ENCODE results near the gene GCA. TPM values are rescaled to one million over a fixed set of nuclear protein-coding genes. Genes with fewer than 3 reads are reported as not detected.

The GCA gene
- total RNA-seq, 1 experiment from 2014 or later: 18.8 TPM

GRCh38 chr2:162295009-162295408 lies 48.9 kb upstream of the GCA start:
- Histone ChIP-seq H3K27me3 (ENCODE audit: insufficient read depth, low read length) (no peaks in the 10 kb centered on the region), H3K27ac (ENCODE audit: low read depth, low read length) (no peak overlapping the region), H3K36me3 (ENCODE audit: control insufficient read depth in 1 of 2, insufficient read depth in 2 of 2, low read length in 2 of 2) (no peaks in the 10 kb centered on the region), H3K4me2 (ENCODE audit: low read length) (no peak overlapping the region), H4K20me1 (ENCODE audit: insufficient read depth) (no peaks in the 10 kb centered on the region), H2AFZ (ENCODE audit: low read depth, low read length, poor library complexity, severe bottlenecking) (no peak overlapping the region), H3K9me3 (ENCODE audit: control insufficient read depth in 1 of 2, insufficient read depth in 1 of 2, low read depth in 1 of 2, low read length in 2 of 2) (no peaks in the 10 kb centered on the region), H3K79me2 (ENCODE audit: insufficient read depth, low read length) (no peaks in the 10 kb centered on the region), H3K9me2 (ENCODE audit: insufficient read depth) (no peaks in the 10 kb centered on the region), H3K4me1 (ENCODE audit: control insufficient read depth in 1 of 2, insufficient read depth in 2 of 2, low read length in 2 of 2) (no peaks in the 10 kb centered on the region), H3K9ac (ENCODE audit: low read length) (no peak overlapping the region), H3K4me3 (replicated peaks in 1 of 2; ENCODE audit: low read depth in 1 of 2, low read length in 2 of 2) (no peak overlapping the region)
- BruUV-seq (replicated peaks): no TSS peak
- CTCF ChIA-PET: interaction anchor here (1.0 to 7.7 kb wide), 4 partner anchors 9 to 146 kb away, joined by 3 to 119 read pairs (median 6); partner anchors contain the start of gene GCG
- ATAC-seq: no peak
- RAD21 ChIA-PET (ENCODE audit: low non-redundant PET in 1 of 2, low total read pairs in 2 of 2, uncharacterized antibody in 2 of 2, unreplicated experiment in 2 of 2): no interaction called here
- POLR2A ChIA-PET: no interaction called here
- no peak for TF ChIP-seq EZH2 (IDR thresholded peaks at IDR 0.05)
- no peak for TF ChIP-seq SRF (IDR thresholded peaks at IDR 0.05; ENCODE audit: low read depth)
- no peak for TF ChIP-seq REST (IDR thresholded peaks at IDR 0.05; ENCODE audit: low read depth)
- no peak for TF ChIP-seq SP1 (IDR thresholded peaks at IDR 0.05; ENCODE audit: low read depth)
- TF ChIP-seq POLR2AphosphoS5 (IDR thresholded peaks at IDR 0.05; ENCODE audit: low read depth, low read length): no peak
- no peak for TF ChIP-seq RAD21 (IDR thresholded peaks at IDR 0.05; ENCODE audit: low read depth)
- TF ChIP-seq ZNF274 (IDR thresholded peaks at IDR 0.05; ENCODE audit: low read depth, low read length): no peak
- no peak for TF ChIP-seq YY1 (IDR thresholded peaks at IDR 0.05; ENCODE audit: extremely low read depth, insufficient replicate concordance, low read depth, low read length)
- intact Hi-C loops (cut with micrococcal nuclease): no loop called here
- DNase-seq (ENCODE audit: low read depth, low spot score): no peak
